Ectodermal cell (in vitro differentiated cells): Measurements from ENCODE around the gene ANKRD24.
"Not testable (repeated sequence)": the region's sequence is repeated elsewhere in the genome, so short reads cannot be mapped to it uniquely, and the experiment has no call there.

ENCODE experiments used
- H3K27ac ChIP-seq: 2 replicates; pipeline ENCODE4 v1.7.0; 2013; ENCODE audit warnings: mild to moderate bottlenecking, low read depth, low read length; ENCODE audit not compliant: insufficient read depth, poor library complexity, severe bottlenecking
- H3K27me3 ChIP-seq: 2 replicates; pipeline ENCODE4 v1.7.0; 2013; ENCODE audit warnings: mild to moderate bottlenecking, low read length; ENCODE audit not compliant: insufficient read depth, control insufficient read depth, poor library complexity, severe bottlenecking
- H3K36me3 ChIP-seq: one replicate; pipeline ENCODE4 v1.7.0; 2013; ENCODE audit warnings: low read length; ENCODE audit not compliant: control insufficient read depth, insufficient read depth
- H3K4me1 ChIP-seq: one replicate; pipeline ENCODE4 v1.7.0; 2013; ENCODE audit warnings: low read length; ENCODE audit not compliant: control insufficient read depth, insufficient read depth
- H3K4me3 ChIP-seq: 2 replicates; pipeline ENCODE4 v1.7.0; 2013; ENCODE audit warnings: low read depth, low read length, control low read depth; ENCODE audit not compliant: insufficient read depth
- H3K9me3 ChIP-seq: 2 replicates; pipeline ENCODE4 v1.7.0; 2013; ENCODE audit warnings: mild to moderate bottlenecking, low read length, moderate library complexity; ENCODE audit not compliant: control insufficient read depth
- WGBS, 2 experiments: methylation state at CpG; one replicate each; pipeline ENCODE4 v1.1.7; 2013; ENCODE audit warnings: missing lambda C conversion rate in 2 of 2; 5-methylcytosine and 5-hydroxymethylcytosine counted together

ANKRD24 gene

DNA sequence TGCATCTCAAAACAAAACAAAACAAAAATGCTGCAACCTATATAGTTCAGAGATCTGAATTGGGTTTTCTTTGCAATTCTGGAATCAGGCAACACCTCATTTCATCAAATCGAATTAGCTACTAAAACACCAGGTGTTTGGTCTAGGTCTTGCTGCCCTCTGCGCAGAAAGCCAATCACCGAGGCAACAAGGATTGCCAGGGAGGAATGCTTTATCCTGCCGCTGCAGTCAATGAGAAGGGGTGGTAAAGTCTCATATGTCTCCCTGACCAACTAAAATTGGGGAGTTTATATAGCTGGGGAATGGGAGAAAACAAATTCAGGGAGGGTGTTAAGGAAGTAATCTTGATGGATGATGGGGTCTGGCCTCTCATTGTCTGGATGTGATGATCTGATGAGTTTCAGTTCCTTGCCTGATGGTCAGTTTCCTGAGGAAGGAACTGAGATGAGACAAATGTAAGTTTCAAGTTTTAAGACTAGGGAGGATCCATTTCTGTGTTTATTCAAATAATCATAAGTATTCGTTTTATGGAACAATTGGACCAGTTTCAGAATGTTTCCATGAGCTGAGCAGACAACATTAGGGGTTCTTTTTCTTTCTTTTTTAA is 59.4 kb downstream of the ANKRD24 start:
- Histone ChIP-seq H3K36me3 (no peaks in the 10 kb centered on the region), H3K4me1 (peaks cover 5% of the 10 kb centered on the region), H3K9me3 (no peaks in the 10 kb centered on the region), H3K27ac (no peak overlapping the region), H3K4me3 (no peak overlapping the region), H3K27me3 (no peaks in the 10 kb centered on the region)
- 81% methylated on average over 5 of the region's 5 CpGs for WGBS, 2 experiments

DNA sequence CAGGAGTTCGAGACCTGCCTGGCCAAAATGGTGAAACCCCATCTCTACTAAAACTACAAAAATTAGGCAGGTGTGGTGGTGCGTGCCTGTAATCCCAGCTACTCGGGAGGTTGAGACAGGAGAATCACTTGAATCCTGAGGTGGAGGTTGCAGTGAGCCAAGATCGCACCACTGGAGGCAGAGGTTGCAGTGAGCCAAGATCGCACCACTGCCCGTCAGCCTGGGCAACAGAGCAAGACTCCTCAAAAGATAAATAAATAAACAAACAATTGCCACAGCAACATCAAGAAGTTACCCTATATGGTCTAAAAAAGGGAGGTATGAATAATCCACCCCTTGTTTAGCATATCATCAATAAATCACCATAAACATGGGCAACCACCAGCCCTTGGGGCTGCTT is 63.4 kb downstream of the ANKRD24 start:
- Histone ChIP-seq H3K4me3 (peak overlapping the region; percentile 82), H3K36me3 (peaks cover 10% of the 10 kb centered on the region)
- H3K4me1 ChIP-seq, H3K27me3 ChIP-seq, H3K9me3 ChIP-seq, H3K27ac ChIP-seq: not testable (repeated sequence)
- 90 to 98% methylated on average over 6 of the region's 6 CpGs for WGBS, 2 experiments

DNA sequence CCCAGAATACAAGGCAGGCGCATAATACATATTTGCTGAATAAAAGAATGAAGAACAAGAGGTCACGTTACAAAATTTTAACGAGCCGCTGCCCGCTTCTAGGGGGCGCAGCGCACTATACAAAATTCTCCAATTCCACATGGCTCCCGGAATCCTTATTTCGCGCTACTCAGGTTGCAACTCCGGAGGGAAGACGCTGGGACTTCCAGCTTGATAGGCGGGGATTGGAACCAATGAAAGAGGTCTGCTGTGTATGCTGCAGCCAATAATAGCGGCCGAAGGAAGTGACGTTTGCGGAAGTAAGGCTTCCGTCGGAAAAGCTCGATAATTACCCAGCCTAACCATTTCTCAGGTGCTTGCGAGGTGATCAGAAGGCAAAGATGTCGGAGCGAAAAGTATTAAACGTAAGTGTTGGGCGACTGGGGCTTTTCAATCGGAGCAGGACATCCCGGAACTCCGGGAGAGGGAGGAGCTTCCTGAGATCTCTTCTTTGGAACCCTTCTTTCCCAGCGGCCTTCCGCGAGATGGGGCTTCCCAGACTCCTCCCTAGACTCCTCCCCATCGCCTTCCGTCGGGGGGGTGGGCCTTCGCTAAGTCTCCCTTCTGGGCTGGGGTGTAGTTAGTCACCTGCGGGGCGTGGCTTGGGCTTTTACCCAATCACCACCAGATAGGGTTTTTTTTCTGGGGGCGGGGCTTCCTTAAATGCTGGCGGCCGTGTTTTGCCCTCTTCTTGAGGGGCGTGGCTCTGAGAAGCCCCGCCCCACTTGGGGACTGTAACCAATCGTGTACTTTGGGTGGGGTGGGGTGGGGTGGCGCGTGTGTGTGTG is 64.5 kb downstream of the ANKRD24 start, which contains the start of gene YJU2:
TSS of gene YJU2 (plus strand) at position 314 of the 827 bp plus-strand sequence. CDS start at position 381, 67 bp downstream.
- WGBS, 2 experiments: 0% methylated on average over 42 to 45 of the region's 45 CpGs
- no peaks in the 10 kb centered on the region for H3K27me3 ChIP-seq
- H3K4me3 ChIP-seq: peak within 1 kb of the TSS; percentile 82
- H3K27ac ChIP-seq: peak within 1 kb of the TSS; percentile 95
- no peaks in the 10 kb centered on the region for H3K9me3 ChIP-seq
- H3K36me3 ChIP-seq: peaks cover 18% of the 10 kb centered on the region
- H3K4me1 ChIP-seq: peaks cover 5% of the 10 kb centered on the region

DNA sequence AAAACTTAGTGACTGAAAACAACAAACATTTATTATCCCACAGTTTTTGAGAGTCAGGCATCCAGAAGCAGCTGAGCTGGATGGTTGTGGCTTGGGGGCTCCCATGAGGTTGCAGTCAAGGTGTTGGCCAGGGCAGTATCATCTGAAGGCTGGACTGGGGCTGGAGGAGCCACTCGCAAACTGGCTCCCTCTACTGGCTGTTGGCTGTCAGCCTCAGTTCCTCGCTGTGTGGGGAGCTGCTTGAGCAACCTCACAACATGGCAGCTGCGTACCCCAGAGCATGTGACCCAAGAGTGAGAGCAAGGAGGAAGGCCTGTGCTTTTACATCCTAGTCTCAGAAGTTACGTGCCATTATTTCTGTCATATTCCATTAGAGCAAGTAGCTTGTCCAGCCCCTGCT is 74.1 kb downstream of the ANKRD24 start:
- WGBS, 2 experiments: 96 to 98% methylated on average over 4 of the region's 4 CpGs
- Histone ChIP-seq H3K4me1 (no peaks in the 10 kb centered on the region), H3K36me3 (peaks cover 55% of the 10 kb centered on the region), H3K9me3 (no peaks in the 10 kb centered on the region), H3K4me3 (no peak overlapping the region), H3K27ac (no peak overlapping the region), H3K27me3 (no peaks in the 10 kb centered on the region)

DNA sequence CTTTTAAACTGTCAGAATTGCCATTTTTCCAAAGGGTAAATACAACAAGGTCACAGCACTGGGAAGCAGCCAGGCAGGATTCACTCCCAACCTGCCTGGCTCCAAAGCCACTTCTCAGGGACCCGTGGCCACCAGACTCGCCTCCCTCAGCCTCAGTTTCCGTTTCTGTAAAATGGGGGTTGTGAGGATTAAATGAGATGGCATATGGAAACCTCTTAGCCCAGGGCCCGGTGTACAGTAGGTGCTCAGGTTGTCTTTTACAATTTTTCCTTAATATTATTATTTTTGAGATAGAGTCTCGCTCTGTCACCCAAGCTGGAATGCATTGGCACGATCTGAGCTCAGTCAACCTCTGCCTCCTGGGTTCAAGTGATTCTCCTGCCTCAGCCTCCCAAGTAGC is 74.5 kb downstream of the ANKRD24 start:
- 95 to 96% methylated on average over 5 to 6 of the region's 6 CpGs for WGBS, 2 experiments

DNA sequence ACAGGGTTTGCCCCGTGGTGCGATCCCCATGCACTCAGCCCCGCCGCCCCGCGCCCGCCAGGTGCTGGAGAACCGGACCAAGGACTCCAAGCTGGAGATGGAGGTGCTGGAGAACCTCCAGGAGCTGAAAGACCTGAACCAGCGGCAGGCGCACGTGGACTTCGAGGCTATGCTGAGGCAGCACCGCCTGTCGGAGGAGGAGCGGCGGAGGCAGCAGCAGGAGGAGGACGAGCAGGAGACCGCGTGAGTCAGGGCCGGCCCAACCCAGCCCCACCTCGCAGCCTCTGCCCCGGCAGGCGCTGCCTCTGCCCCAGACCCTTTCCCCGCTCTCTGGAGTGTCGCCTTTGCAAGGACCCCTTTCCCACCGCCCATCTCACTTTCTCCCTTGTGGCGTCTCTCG is 75.7 kb downstream of the ANKRD24 start:
- Histone ChIP-seq H3K36me3 (peaks cover 51% of the 10 kb centered on the region), H3K27me3 (no peaks in the 10 kb centered on the region), H3K4me3 (no peak overlapping the region), H3K9me3 (no peaks in the 10 kb centered on the region), H3K27ac (no peak overlapping the region), H3K4me1 (no peaks in the 10 kb centered on the region)
- 96 to 97% methylated on average over 28 of the region's 28 CpGs for WGBS, 2 experiments

More for the DNA sequence above, 74.5 kb downstream of the ANKRD24 start:
- Histone ChIP-seq H3K9me3 (no peaks in the 10 kb centered on the region), H3K4me1 (no peaks in the 10 kb centered on the region), H3K36me3 (peaks cover 55% of the 10 kb centered on the region), H3K4me3 (no peak overlapping the region), H3K27me3 (no peaks in the 10 kb centered on the region), H3K27ac (no peak overlapping the region)

DNA sequence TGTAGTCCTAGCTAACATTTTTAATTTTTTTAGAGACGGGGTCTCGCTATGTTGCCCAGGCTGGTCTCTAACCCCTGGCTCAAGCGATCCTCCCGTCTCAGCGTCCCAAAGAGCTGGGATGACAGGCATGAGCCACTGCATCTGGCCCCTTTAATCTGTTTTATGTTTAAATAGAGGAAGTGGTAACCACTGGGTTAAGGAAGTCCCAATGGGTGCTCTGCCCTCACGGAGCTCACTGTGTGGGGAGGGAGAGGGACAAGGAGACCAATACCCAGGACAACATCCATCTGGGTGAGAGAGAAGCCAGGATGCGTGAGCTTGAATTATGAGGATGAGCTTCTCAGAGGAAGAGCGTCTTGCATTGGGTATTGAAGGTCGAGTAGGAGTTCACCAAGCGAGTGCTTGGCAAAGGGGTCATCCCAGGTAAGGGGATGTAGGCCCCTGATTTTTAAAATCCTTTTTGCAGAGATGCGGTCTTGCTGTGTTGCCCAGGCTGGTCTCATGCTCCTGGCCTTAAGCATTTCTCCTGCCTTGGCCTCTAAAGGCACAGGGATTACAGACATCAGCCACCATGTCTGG is 78.2 kb downstream of the ANKRD24 start:
- Histone ChIP-seq H3K27me3 (no peaks in the 10 kb centered on the region), H3K4me3 (no peak overlapping the region), H3K9me3 (no peaks in the 10 kb centered on the region), H3K27ac (no peak overlapping the region), H3K36me3 (peaks cover 42% of the 10 kb centered on the region), H3K4me1 (no peaks in the 10 kb centered on the region)
- WGBS, 2 experiments: 96 to 97% methylated on average over 10 to 11 of the region's 11 CpGs

DNA sequence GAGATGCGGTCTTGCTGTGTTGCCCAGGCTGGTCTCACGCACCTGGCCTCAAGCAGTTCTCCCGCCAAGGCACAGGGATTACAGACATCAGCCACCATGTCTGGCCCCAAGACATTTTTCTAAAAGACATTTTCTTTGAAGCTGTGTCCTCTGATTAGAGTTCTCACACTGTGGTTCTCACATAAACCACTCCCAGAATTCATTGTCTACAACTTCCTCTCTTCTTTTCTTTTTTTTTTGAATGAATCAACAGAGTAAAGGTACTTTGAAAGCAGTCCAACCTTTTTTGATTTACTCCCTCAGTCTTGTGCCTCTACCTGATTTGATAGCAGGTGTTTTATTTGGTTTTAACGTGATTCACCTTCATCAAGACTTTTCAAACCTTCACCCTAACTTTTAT is 82.3 kb downstream of the ANKRD24 start:
- H3K36me3 ChIP-seq: peaks cover 19% of the 10 kb centered on the region
- no peaks in the 10 kb centered on the region for H3K27me3 ChIP-seq
- no peaks in the 10 kb centered on the region for H3K9me3 ChIP-seq
- 90 to 98% methylated on average over 4 of the region's 4 CpGs for WGBS, 2 experiments
- H3K4me3 ChIP-seq: no peak overlapping the region
- no peaks in the 10 kb centered on the region for H3K4me1 ChIP-seq
- H3K27ac ChIP-seq: no peak overlapping the region

DNA sequence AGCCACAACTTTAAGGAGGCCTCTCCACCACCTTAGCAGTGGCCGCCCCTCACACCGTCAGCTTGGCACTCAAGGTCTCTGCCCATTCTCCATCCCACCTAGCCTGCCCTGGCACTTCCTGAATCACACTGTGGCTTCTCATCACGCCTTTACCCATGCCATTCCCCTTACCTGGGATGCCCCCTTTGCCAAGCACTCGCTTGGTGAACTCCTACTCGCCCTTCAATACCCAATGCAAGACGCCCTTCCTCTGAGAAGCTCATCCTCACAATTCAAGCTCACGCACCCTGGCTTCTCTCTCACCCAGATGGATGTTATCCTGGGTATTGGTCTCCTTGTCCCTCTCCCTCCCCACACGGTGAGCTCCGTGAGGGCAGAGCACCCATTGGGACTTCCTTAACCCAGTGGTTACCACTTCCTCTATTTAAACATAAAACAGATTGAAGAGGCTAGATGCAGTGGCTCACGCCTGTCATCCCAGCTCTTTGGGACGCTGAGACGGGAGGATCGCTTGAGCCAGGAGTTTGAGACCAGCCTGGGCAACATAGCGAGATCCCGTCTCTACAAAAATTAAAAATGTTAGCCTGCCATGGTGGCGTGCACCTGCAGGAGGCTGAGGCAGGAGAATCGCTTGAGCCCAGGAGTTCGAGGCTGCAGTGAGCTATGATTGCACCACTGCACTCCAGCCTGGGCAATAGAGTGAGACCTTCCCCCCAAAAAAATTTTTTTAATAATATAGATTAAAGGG is 83.9 kb downstream of the ANKRD24 start:
- Histone ChIP-seq H3K36me3 (peaks cover 14% of the 10 kb centered on the region), H3K27me3 (no peaks in the 10 kb centered on the region), H3K27ac (no peak overlapping the region), H3K4me3 (no peak overlapping the region), H3K4me1 (no peaks in the 10 kb centered on the region), H3K9me3 (no peaks in the 10 kb centered on the region)
- 93% methylated on average over 18 of the region's 18 CpGs for WGBS, 2 experiments
